Activated T-helper 1 cell treated with anti-CD3 and anti-CD28 coated beads, Interleukin-2, amount 50 U/mL, for 16 hours (primary cell): ENCODE results near the gene ZWILCH.
"Not testable (repeated sequence)": the region's sequence is repeated elsewhere in the genome, so short reads cannot be mapped to it uniquely, and the experiment has no call there.

ENCODE experiments used
- DNase-seq, 2 donors: peaks; one replicate each; pipeline ENCODE4 v3.0.0-alpha.2; 2020; ENCODE audit warnings: low read depth in 1 of 2, low spot score in 1 of 2

The ZWILCH gene

GRCh38 chr15:66486887-66487286 lies 18.2 kb upstream of the ZWILCH start:
- DNase-seq = no peak

- no peak for DNase-seq
Observed at GRCh38 chr15:66488525-66488924, 16.6 kb upstream of the ZWILCH start.

- no peak for DNase-seq
Observed at GRCh38 chr15:66489179-66489791, 15.8 kb upstream of the ZWILCH start.

GRCh38 chr15:66491846-66492245 lies 13.3 kb upstream of the ZWILCH start:
- no peak for DNase-seq

- DNase-seq = no peak
Observed at GRCh38 chr15:66494262-66494661, 10.9 kb upstream of the ZWILCH start.

- DNase-seq = no peak
Observed at GRCh38 chr15:66496951-66497501, 8.1 kb upstream of the ZWILCH start.

GRCh38 chr15:66497502-66498455 lies 7.3 kb upstream of the ZWILCH start, which contains the start of gene SNAPC5:
Gene SNAPC5, minus strand, starts transcription at chr15:66497762. Its CDS starts 31 bp downstream, at chr15:66497731.
- DNase-seq = peak; percentile 96 to 97

- DNase-seq = no peak
Observed at GRCh38 chr15:66498501-66499386, 6.4 kb upstream of the ZWILCH start.

GRCh38 chr15:66500346-66500745 lies 4.8 kb upstream of the ZWILCH start:
- DNase-seq = not testable (repeated sequence)

- DNase-seq = no peak
Observed at GRCh38 chr15:66502491-66502890, 2.6 kb upstream of the ZWILCH start.

- not testable (repeated sequence) for DNase-seq
Observed at GRCh38 chr15:66503041-66503648, 2.0 kb upstream of the ZWILCH start.

- no peak for DNase-seq
Observed at GRCh38 chr15:66503780-66504562, 1.2 kb upstream of the ZWILCH start.

GRCh38 chr15:66505430-66505811 lies 295 bp downstream of the ZWILCH start:
- DNase-seq = no peak

GRCh38 chr15:66505818-66506217 lies 692 bp downstream of the ZWILCH start:
- no peak for DNase-seq

- DNase-seq = no peak
Observed at GRCh38 chr15:66508293-66508883, 3.3 kb downstream of the ZWILCH start.

- DNase-seq = no peak
Observed at GRCh38 chr15:66514586-66514985, 9.5 kb downstream of the ZWILCH start.

- no peak for DNase-seq
Observed at GRCh38 chr15:66515901-66516322, 10.8 kb downstream of the ZWILCH start.

- DNase-seq = no peak
Observed at GRCh38 chr15:66523926-66524325, 18.8 kb downstream of the ZWILCH start.

- DNase-seq = no peak
Observed at GRCh38 chr15:66524838-66525237, 19.7 kb downstream of the ZWILCH start.
